HL-60 (cell line): ENCODE measurements around the gene TMEM242.

Source experiments
- CTCF ChIP-seq: IDR thresholded peaks from one replicate; pipeline ENCODE4 v1.5.1; 2011; ENCODE audit warnings: low read length, control low read depth, inconsistent platforms; ENCODE audit not compliant: insufficient read depth
- GABPA ChIP-seq: IDR thresholded peaks from 2 replicates; pipeline ENCODE4 v1.6.1; 2012; ENCODE audit warnings: low read depth
- POLR2AphosphoS5 ChIP-seq: IDR thresholded peaks from 2 replicates; pipeline ENCODE4 v1.6.1; 2012; ENCODE audit warnings: low read depth
- REST ChIP-seq: IDR thresholded peaks from 2 replicates; pipeline ENCODE4 v1.6.1; 2012; ENCODE audit warnings: low read depth; ENCODE audit not compliant: insufficient replicate concordance
- SPI1 ChIP-seq: IDR thresholded peaks from 2 replicates; pipeline ENCODE4 v1.6.1; 2012; ENCODE audit warnings: low read depth, mild to moderate bottlenecking, borderline replicate concordance

GRCh38 chr6:157307661-157308060 lies 15.7 kb downstream of the TMEM242 start:
- TF ChIP-seq GABPA (no peak), CTCF (no peak), POLR2AphosphoS5 (no peak), REST (no peak), SPI1 (no peak)
